Thymus (tissue), 14 donors: ENCODE data around the gene EHD2. TPM values are rescaled to one million over a fixed set of nuclear protein-coding genes. Genes with fewer than 3 reads are reported as not detected.
A peak's percentile ranks its signal among the peaks of the same experiment; 100 is the strongest.
"Not testable (repeated sequence)": the region's sequence is repeated elsewhere in the genome, so short reads cannot be mapped to it uniquely, and the experiment has no call there.

Experiments used
- DNase-seq, 9 donors: peaks; one replicate each; pipeline ENCODE4 v3.0.0-alpha.2; 2013; ENCODE audit warnings: low spot score in 9 of 9, low read depth in 6 of 9, missing footprints in 1 of 9
- H3K27ac ChIP-seq, 2 donors: one replicate each; pipeline ENCODE4 v1.5.1; 2013; ENCODE audit warnings: control low read depth in 1 of 2, low read depth in 1 of 2, low read length in 1 of 2, mild to moderate bottlenecking in 1 of 2, moderate library complexity in 1 of 2
- H3K27me3 ChIP-seq, 2 donors: one replicate each; pipeline ENCODE4 v1.5.1; 2013; ENCODE audit warnings: low read length in 1 of 2; ENCODE audit not compliant: control insufficient read depth in 2 of 2, insufficient read depth in 1 of 2
- H3K36me3 ChIP-seq, 2 donors: one replicate each; pipeline ENCODE4 v1.5.1; 2013; ENCODE audit warnings: low read length in 1 of 2, mild to moderate bottlenecking in 1 of 2, moderate library complexity in 1 of 2; ENCODE audit not compliant: control insufficient read depth in 2 of 2, insufficient read depth in 2 of 2
- H3K4me1 ChIP-seq, 2 donors: one replicate each; pipeline ENCODE4 v1.5.1; 2013; ENCODE audit warnings: low read length in 2 of 2; ENCODE audit not compliant: control insufficient read depth in 2 of 2, insufficient read depth in 2 of 2
- H3K4me3 ChIP-seq, 2 donors: one replicate each; pipeline ENCODE4 v1.5.1; 2013; ENCODE audit warnings: low read length in 2 of 2, control low read depth in 1 of 2, mild to moderate bottlenecking in 1 of 2
- H3K9me3 ChIP-seq, 2 donors: one replicate each; pipeline ENCODE4 v1.5.1; 2013; ENCODE audit warnings: low read length in 1 of 2, mild to moderate bottlenecking in 1 of 2; ENCODE audit not compliant: control insufficient read depth in 2 of 2, insufficient read depth in 1 of 2
- WGBS: extraction: QIAGEN DNeasy Blood & Tissue Kit; methylation state at CpG from one replicate; pipeline ENCODE4 v1.1.7; 2013; 5-methylcytosine and 5-hydroxymethylcytosine counted together
- long read RNA-seq, 10 donors: transcript quantifications; one replicate each; lab custom pipeline, GENCODE V29; 2026
- polyA plus RNA-seq: library from polyadenylated mRNA; stranded (reverse); fragments of 200-250 nt; gene quantifications from one replicate; pipeline ENCODE4 v1.2.3, GENCODE V29; 2013
- total RNA-seq: library from RNA; stranded (reverse); fragments of 120-200 nt; gene quantifications from one replicate; pipeline ENCODE4 v1.2.4, GENCODE V29; 2013
- donor health status: healthy.

Gene EHD2, protein sequence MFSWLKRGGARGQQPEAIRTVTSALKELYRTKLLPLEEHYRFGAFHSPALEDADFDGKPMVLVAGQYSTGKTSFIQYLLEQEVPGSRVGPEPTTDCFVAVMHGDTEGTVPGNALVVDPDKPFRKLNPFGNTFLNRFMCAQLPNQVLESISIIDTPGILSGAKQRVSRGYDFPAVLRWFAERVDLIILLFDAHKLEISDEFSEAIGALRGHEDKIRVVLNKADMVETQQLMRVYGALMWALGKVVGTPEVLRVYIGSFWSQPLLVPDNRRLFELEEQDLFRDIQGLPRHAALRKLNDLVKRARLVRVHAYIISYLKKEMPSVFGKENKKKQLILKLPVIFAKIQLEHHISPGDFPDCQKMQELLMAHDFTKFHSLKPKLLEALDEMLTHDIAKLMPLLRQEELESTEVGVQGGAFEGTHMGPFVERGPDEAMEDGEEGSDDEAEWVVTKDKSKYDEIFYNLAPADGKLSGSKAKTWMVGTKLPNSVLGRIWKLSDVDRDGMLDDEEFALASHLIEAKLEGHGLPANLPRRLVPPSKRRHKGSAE
- total RNA-seq (1.9 TPM), polyA plus RNA-seq (14.2 TPM)
- long read RNA-seq, donor 1, partial matches to known transcripts, result 0 of 1 reads
- long read RNA-seq, donor 1, other reads (novel, unspliced or antisense), result 0 of 1 reads
- long read RNA-seq, donor 2, transcript EHD2-201 (6 exons, 3,585 nt), result major isoform, 6 of 8 reads
- long read RNA-seq, donor 2, partial matches to known transcripts, result 0 of 8 reads
- long read RNA-seq, donor 2, other reads (novel, unspliced or antisense), result 0 of 8 reads
- long read RNA-seq, donor 3, partial matches to known transcripts, result 0 of 3 reads
- long read RNA-seq, donor 3, other reads (novel, unspliced or antisense), result 0 of 3 reads
- long read RNA-seq, donor 4, partial matches to known transcripts, result 0 of 1 reads
- long read RNA-seq, donor 4, other reads (novel, unspliced or antisense), result 0 of 1 reads
- long read RNA-seq, donor 5, partial matches to known transcripts, result 0 of 3 reads
- long read RNA-seq, donor 5, other reads (novel, unspliced or antisense), result 0 of 3 reads
- long read RNA-seq, donor 6, transcript EHD2-201 (6 exons, 3,585 nt), result major isoform, 5 of 5 reads
- long read RNA-seq, donor 6, partial matches to known transcripts, result 0 of 5 reads
- long read RNA-seq, donor 6, other reads (novel, unspliced or antisense), result 0 of 5 reads
- long read RNA-seq, donor 7, partial matches to known transcripts, result 38 of 86 reads
- long read RNA-seq, donor 7, other reads (novel, unspliced or antisense), result 46 of 86 reads
- long read RNA-seq, donor 8, partial matches to known transcripts, result 0 of 2 reads
- long read RNA-seq, donor 8, other reads (novel, unspliced or antisense), result 0 of 2 reads
- long read RNA-seq, donor 9, partial matches to known transcripts, result 0 of 2 reads
- long read RNA-seq, donor 9, other reads (novel, unspliced or antisense), result 0 of 2 reads
- long read RNA-seq, donor 10, partial matches to known transcripts, result 0 of 2 reads
- long read RNA-seq, donor 10, other reads (novel, unspliced or antisense), result 0 of 2 reads

DNA sequence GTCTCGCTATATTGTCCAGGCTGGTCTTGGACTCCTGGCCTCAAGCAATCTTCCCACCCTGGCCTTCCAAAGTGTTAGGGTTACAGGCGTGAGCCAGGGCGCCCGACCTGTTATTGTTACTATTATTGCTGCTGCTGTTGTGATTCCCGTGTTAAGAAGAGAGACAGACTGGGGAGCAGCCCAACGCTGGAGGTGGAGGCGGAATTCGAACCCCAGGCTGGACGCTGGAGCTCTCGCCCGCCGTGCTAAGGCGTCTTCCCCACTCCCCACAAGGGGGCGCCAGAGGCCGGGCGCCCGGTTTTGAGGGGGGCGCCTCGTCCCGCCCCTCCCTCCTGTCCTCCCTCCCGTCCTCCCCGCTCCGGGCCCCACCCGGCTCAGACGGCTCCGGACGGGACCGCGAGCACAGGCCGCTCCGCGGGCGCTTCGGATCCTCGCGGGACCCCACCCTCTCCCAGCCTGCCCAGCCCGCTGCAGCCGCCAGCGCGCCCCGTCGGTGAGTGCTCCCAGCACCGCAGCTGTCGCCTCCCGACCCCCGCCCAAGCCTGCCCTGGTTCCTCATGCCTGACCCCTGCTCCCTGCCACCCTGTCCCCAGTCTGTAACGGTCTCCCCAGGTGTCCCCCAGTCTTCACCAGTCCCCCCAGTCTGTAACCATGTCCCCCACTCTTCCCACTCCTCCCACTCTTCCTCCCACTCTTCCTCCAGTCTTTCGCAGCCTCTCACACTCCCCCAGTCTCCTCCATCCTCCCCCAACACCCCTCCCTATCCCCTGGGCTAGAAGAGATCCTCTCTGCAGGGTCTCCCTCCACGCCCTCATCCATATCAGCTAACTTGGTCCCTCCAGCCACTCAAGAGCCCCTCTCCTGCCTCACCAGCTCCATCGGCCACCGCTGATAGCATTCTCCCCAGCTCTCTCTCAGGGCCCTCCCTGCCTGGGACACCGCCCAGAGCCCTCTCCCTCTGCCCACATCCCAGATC, at the start of gene EHD2:
EHD2 (plus strand) TSS at position 377 of the 976 bp plus-strand sequence. CDS start 3,191 bp downstream, outside the sequence.
- no peak within 1 kb of the TSS for H3K27ac ChIP-seq
- DNase-seq, result peak in 2 of 9 donors; percentile 34 to 37
- WGBS, result 11% methylated on average over 52 of the region's 52 CpGs
- H3K36me3 ChIP-seq, result no peaks in the 10 kb centered on the region
- H3K27me3 ChIP-seq, result peaks cover 0 to 20% of the 10 kb centered on the region in 2 donors
- H3K4me1 ChIP-seq, result no peaks in the 10 kb centered on the region
- H3K9me3 ChIP-seq, result peaks cover 0 to 13% of the 10 kb centered on the region in 2 donors
- H3K4me3 ChIP-seq, result peak within 1 kb of the TSS in 1 of 2 donors; percentile 16

DNA sequence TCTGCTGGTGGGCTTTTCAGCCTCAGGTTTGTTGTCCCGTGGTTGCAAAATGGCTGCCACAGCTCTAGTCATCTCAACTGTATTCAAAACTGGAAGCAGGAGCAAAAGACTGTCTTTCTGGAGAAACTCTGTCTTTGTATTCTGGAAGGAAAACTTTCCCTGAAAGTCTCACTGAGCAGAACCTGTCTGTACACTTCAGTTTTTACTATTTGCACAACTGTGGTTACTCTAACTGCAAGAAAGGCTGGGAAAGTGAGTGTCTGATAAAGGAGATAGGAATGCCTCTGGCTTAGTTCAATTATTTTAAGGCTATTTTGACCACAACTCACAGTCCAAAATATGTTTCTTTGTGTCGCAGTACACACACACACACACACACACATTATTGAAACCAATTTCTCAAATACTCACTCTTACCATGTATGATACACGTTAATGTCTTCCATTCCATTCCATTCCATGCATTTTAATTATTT, 49.7 kb upstream of the EHD2 start:
- no peaks in the 10 kb centered on the region for H3K9me3 ChIP-seq
- H3K4me3 ChIP-seq, result no peak overlapping the region
- no peak overlapping the region for H3K27ac ChIP-seq
- WGBS, result 98% methylated on average over 3 of the region's 3 CpGs
- H3K27me3 ChIP-seq, result no peaks in the 10 kb centered on the region
- no peak for DNase-seq
- H3K4me1 ChIP-seq, result no peaks in the 10 kb centered on the region
- H3K36me3 ChIP-seq, result peaks cover 0 to 20% of the 10 kb centered on the region in 2 donors

DNA sequence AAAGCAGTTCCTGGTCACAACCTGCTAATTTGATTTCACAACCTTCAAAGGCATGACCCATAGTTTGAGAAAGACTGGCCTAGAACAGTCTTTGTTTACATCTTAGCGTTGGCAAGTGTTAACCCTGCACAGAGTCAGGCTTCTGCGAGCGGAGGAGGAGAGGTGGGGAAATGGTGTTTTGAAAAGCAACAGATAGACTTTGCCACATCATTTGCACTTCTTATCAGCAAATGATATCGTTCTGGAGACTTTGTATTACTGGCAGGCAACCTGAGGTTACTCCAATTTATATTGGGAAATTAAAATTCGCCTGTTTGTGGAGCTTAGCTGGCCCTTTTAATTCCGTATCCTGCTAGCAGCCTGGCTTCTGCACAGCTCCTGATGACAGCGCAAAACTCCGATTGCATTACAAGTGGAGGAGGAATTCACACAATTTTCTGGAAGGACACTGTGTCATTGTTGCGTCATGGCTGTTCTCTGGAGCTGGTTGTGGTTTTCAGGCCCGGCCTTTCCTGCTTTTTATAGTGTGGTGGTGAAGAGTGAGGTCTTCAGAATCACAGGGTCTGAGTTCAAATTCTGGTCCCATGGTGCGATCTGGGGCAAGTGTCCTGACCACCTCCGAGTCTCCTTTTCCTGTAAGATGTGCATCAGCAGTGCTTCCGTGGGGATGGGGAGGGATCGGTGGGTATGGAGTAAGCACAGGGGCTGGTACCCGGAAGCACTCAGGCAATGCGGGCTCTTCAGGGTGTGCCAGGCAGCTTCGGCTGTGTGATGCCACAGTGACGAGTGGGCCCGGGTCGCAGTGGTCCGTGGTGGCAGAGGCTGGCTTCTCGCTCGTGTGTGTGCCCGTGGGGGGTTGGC, 49.1 kb upstream of the EHD2 start:
- peaks cover 0 to 20% of the 10 kb centered on the region in 2 donors for H3K36me3 ChIP-seq
- no peak for DNase-seq
- H3K27me3 ChIP-seq, result no peaks in the 10 kb centered on the region
- WGBS, result 95% methylated on average over 24 of the region's 24 CpGs
- H3K4me3 ChIP-seq, result no peak overlapping the region
- H3K9me3 ChIP-seq, result no peaks in the 10 kb centered on the region
- H3K27ac ChIP-seq, result peak overlapping the region in 1 of 2 donors; percentile 36
- no peaks in the 10 kb centered on the region for H3K4me1 ChIP-seq

DNA sequence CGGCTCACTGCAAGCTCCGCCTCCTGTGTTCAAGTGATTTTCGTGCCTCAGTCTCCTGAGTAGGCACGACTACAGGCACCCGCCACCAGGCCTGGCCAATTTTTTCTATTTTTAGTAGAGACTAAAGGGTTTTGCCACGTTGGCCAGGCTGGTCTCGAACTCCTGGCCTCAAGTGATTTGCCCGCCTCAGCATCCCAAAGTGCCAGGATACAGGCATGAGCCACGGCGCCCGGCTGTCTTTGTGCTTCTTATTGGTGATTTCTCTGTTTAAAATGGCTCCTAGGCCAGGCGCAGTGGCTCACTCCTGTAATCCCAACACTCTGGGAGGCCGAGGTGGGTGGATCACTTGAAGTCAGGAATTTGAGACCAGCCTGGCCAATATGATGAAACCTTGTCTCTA, 44.7 kb upstream of the EHD2 start:
- peaks cover 3 to 28% of the 10 kb centered on the region in 2 donors for H3K36me3 ChIP-seq
- H3K27me3 ChIP-seq, H3K27ac ChIP-seq, DNase-seq, H3K9me3 ChIP-seq, H3K4me3 ChIP-seq, H3K4me1 ChIP-seq: not testable (repeated sequence)
- WGBS, result 94% methylated on average over 13 of the region's 13 CpGs

- Histone ChIP-seq H3K4me1 (no peaks in the 10 kb centered on the region), H3K27me3 (no peaks in the 10 kb centered on the region)
- WGBS, result 94% methylated on average over 8 of the region's 8 CpGs
These were observed 42.5 kb upstream of the EHD2 start for GRCh38 chr19:47670736-47671135.

DNA sequence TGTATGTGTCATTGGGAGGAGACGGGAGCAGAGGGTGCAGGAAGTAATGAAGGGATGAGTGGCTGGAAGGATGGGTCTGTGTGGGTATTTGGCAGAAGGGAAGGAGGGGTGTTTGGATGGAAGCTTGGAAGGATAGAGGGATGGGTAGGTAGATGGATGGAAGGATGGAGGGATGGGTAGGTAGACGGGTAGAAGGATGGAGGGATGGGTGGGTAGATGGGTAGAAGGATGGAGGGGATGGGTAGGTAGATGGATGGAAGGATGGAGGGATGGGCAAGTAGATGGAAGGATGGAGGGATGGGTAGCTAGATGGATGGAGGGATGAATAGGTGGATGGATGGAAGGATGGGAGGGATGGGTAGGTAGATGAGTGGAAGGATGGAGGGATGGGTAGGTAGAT, 41.7 kb upstream of the EHD2 start:
- Histone ChIP-seq H3K27me3 (no peaks in the 10 kb centered on the region), H3K4me3 (no peak overlapping the region), H3K4me1 (no peaks in the 10 kb centered on the region), H3K9me3 (no peaks in the 10 kb centered on the region), H3K27ac (no peak overlapping the region), H3K36me3 (peaks cover 3 to 49% of the 10 kb centered on the region in 2 donors)
- WGBS, result 99% methylated on average over 2 of the region's 2 CpGs
- no peak for DNase-seq

More at GRCh38 chr19:47670736-47671135, 42.5 kb upstream of the EHD2 start:
- Histone ChIP-seq H3K9me3 (no peaks in the 10 kb centered on the region), H3K36me3 (peaks cover 3 to 48% of the 10 kb centered on the region in 2 donors), H3K27ac (no peak overlapping the region), H3K4me3 (no peak overlapping the region)
- no peak for DNase-seq

- no peak overlapping the region for H3K27ac ChIP-seq
- H3K4me3 ChIP-seq, result no peak overlapping the region
- peaks cover 3 to 58% of the 10 kb centered on the region in 2 donors for H3K36me3 ChIP-seq
- H3K27me3 ChIP-seq, result no peaks in the 10 kb centered on the region
- no peaks in the 10 kb centered on the region for H3K9me3 ChIP-seq
- H3K4me1 ChIP-seq, result no peaks in the 10 kb centered on the region
- no peak for DNase-seq
- WGBS, result 98% methylated on average over 7 of the region's 7 CpGs
These were observed 39.8 kb upstream of the EHD2 start for GRCh38 chr19:47673426-47673825.
